CD14-positive monocyte (primary cell): ENCODE measurements around the gene TMEM272. TPM values are rescaled to one million over a fixed set of nuclear protein-coding genes. Genes with fewer than 3 reads are reported as not detected.

Experiments used
- DNase-seq, 3 donors: peaks; one replicate each; pipeline ENCODE4 v3.0.0-alpha.2; 2011 to 2022
- H2AFZ ChIP-seq: 2 replicates; pipeline ENCODE4 v1.6.0; 2012; ENCODE audit warnings: mild to moderate bottlenecking, low read depth, low read length, inconsistent platforms; ENCODE audit not compliant: insufficient read depth, poor library complexity, severe bottlenecking
- H3K27ac ChIP-seq, 2 donors: 1 replicate in 1 of 2; 2 replicates in 1 of 2; pipeline ENCODE4 v1.5.1; 2012 to 2013; ENCODE audit warnings: low read length in 2 of 2, control low read depth in 1 of 2, inconsistent platforms in 1 of 2, low read depth in 1 of 2, mild to moderate bottlenecking in 1 of 2
- H3K27me3 ChIP-seq, 2 donors: one replicate each; pipeline versions ENCODE4 v1.6.0 to v1.6.1; 2011 to 2013; ENCODE audit warnings: low read length in 2 of 2; ENCODE audit not compliant: control insufficient read depth in 2 of 2, insufficient read depth in 2 of 2
- H3K36me3 ChIP-seq, 2 donors: replicated peaks in 1 of 2; 1 replicate in 1 of 2; 2 replicates in 1 of 2; pipeline versions ENCODE4 v1.5.1 to v1.6.1; 2012 to 2013; ENCODE audit warnings: low read length in 2 of 2, control low read depth in 1 of 2, inconsistent platforms in 1 of 2, mild to moderate bottlenecking in 1 of 2; ENCODE audit not compliant: insufficient read depth in 2 of 2, control insufficient read depth in 1 of 2
- H3K4me1 ChIP-seq, 2 donors: 1 replicate in 1 of 2; 2 replicates in 1 of 2; pipeline versions ENCODE4 v1.5.1 to v1.6.1; 2012 to 2013; ENCODE audit warnings: low read length in 2 of 2, control low read depth in 1 of 2, inconsistent platforms in 1 of 2, mild to moderate bottlenecking in 1 of 2, moderate library complexity in 1 of 2; ENCODE audit not compliant: insufficient read depth in 2 of 2, control insufficient read depth in 1 of 2
- H3K4me2 ChIP-seq: replicated peaks from 2 replicates; pipeline ENCODE3; 2012; ENCODE audit warnings: low read length, moderate library complexity, mild to moderate bottlenecking; ENCODE audit not compliant: poor library complexity, severe bottlenecking; ENCODE audit errors: extremely low read depth
- H3K4me3 ChIP-seq, 3 experiments: fragments of 200-600 bp in 1 of 3; sonication (generic) in 1 of 3; replicated peaks in 1 of 3; 1 replicate in 2 of 3; 2 replicates in 1 of 3; pipeline ENCODE4 v1.5.1; 2011 to 2013; ENCODE audit warnings: low read length in 3 of 3, mild to moderate bottlenecking in 3 of 3, control low read depth in 2 of 3, low read depth in 2 of 3, inconsistent platforms in 1 of 3, moderate library complexity in 1 of 3
- H3K79me2 ChIP-seq: 2 replicates; pipeline ENCODE4 v1.6.0; 2012; ENCODE audit warnings: mild to moderate bottlenecking, control low read depth, inconsistent platforms, low read length, moderate library complexity; ENCODE audit not compliant: insufficient read depth
- H3K9ac ChIP-seq: 2 replicates; pipeline ENCODE4 v1.6.0; 2017; ENCODE audit warnings: low read length, mild to moderate bottlenecking; ENCODE audit not compliant: insufficient read depth, poor library complexity, severe bottlenecking
- H3K9me3 ChIP-seq, 2 donors: replicated peaks in 1 of 2; 1 replicate in 1 of 2; 2 replicates in 1 of 2; pipeline versions ENCODE4 v1.5.1 to v1.6.1; 2012 to 2013; ENCODE audit warnings: low read length in 2 of 2, control low read depth in 1 of 2; ENCODE audit not compliant: control insufficient read depth in 1 of 2, insufficient read depth in 1 of 2
- H4K20me1 ChIP-seq: 2 replicates; pipeline ENCODE4 v1.6.0; 2012; ENCODE audit warnings: mild to moderate bottlenecking, low read length, control low read depth, moderate library complexity; ENCODE audit not compliant: insufficient read depth
- H3K27ac Mint-ChIP-seq, 7 donors: one replicate each; pipeline ENCODE4 v1.8.0; 2020; ENCODE audit warnings: mild to moderate bottlenecking in 7 of 7, mixed read lengths in 7 of 7, moderate library complexity in 6 of 7, inconsistent platforms in 2 of 7
- H3K27me3 Mint-ChIP-seq, 3 donors: one replicate each; pipeline ENCODE4 v1.8.0; 2021 to 2022; ENCODE audit warnings: low read depth in 3 of 3, mild to moderate bottlenecking in 3 of 3, mixed read lengths in 3 of 3, moderate library complexity in 3 of 3, inconsistent platforms in 1 of 3
- H3K36me3 Mint-ChIP-seq, 2 donors: one replicate each; pipeline ENCODE4 v1.8.0; 2020; ENCODE audit warnings: mixed read lengths in 2 of 2, inconsistent platforms in 1 of 2, mild to moderate bottlenecking in 1 of 2
- H3K4me1 Mint-ChIP-seq: one replicate; pipeline ENCODE4 v1.8.0; 2020; ENCODE audit warnings: mild to moderate bottlenecking, mixed read lengths
- H3K4me3 Mint-ChIP-seq, 2 donors: one replicate each; pipeline ENCODE4 v1.8.0; 2020; ENCODE audit warnings: mild to moderate bottlenecking in 2 of 2, mixed read lengths in 2 of 2, moderate library complexity in 1 of 2
- H3K9me3 Mint-ChIP-seq, 7 donors: one replicate each; pipeline ENCODE4 v1.8.0; 2020 to 2022; ENCODE audit warnings: mixed read lengths in 7 of 7, mild to moderate bottlenecking in 6 of 7, moderate library complexity in 6 of 7, inconsistent platforms in 2 of 7
- CTCF ChIP-seq: fragments of 200-600 bp; IDR thresholded peaks from one replicate; pipeline ENCODE4 v1.8.0; 2022; ENCODE audit warnings: antibody characterized with exemption, mild to moderate bottlenecking
- WGBS: methylation state at CpG from one replicate; pipeline ENCODE4 v1.1.5; 2013; ENCODE audit warnings: missing lambda C conversion rate; ENCODE audit not compliant: insufficient coverage; 5-methylcytosine and 5-hydroxymethylcytosine counted together
- intact Hi-C, 2 donors: fragments of 100-400 bp; cut with micrococcal nuclease; formaldehyde crosslinking; loops; one replicate each; pipeline versions ENCODE4 v1.15.0 to v1.15.1; 2023
- polyA plus RNA-seq, 3 donors: library from polyadenylated mRNA; depleted of rRNA in 1 of 3; unstranded in 2 of 3; stranded (reverse) in 1 of 3; fragments of 300-500 nt in 2 of 3; fragments of >200 nt in 1 of 3; fragmentation: Illumina TruSeq in 2 of 3; gene quantifications; 1 replicate in 2 of 3; 2 replicates in 1 of 3; pipeline ENCODE4 v1.2.3, GENCODE V29; 2012 to 2021

TMEM272 gene
- polyA plus RNA-seq, 3 donors, result 0.07 TPM; not detected in 2

- peak overlapping the region in 1 of 7 donors; percentile 57 for H3K27ac Mint-ChIP-seq
- Histone ChIP-seq H4K20me1 (no peaks in the 10 kb centered on the region), H3K27ac (no peak overlapping the region), H3K9ac (no peak overlapping the region), H3K4me3 (no peak overlapping the region), H3K36me3 (peaks cover 15 to 31% of the 10 kb centered on the region in 2 donors), H3K79me2 (no peaks in the 10 kb centered on the region), H3K4me1 (no peaks in the 10 kb centered on the region), H3K9me3 (no peaks in the 10 kb centered on the region), H3K27me3 (peaks cover 0 to 5% of the 10 kb centered on the region in 2 donors), H2AFZ (no peak overlapping the region), H3K4me2 (no peak overlapping the region)
- DNase-seq, result no peak
- WGBS, result 87% methylated on average over 7 of the region's 11 CpGs
- no peak for TF ChIP-seq CTCF
- H3K4me3 Mint-ChIP-seq, result no peak overlapping the region
- H3K9me3 Mint-ChIP-seq, result peaks cover 0 to 2% (median 0%) of the 10 kb centered on the region in 7 donors
- intact Hi-C loops, result no loop called here
- no peaks in the 10 kb centered on the region for H3K4me1 Mint-ChIP-seq
- peaks cover 3 to 6% (median 3%) of the 10 kb centered on the region in 3 donors for H3K27me3 Mint-ChIP-seq
- H3K36me3 Mint-ChIP-seq, result peaks cover 23% of the 10 kb centered on the region in 2 donors
Measured at GRCh38 chr13:51770681-51771417, 74.1 kb downstream of the TMEM272 start.

GRCh38 chr13:51770160-51770559 is 74.8 kb downstream of the TMEM272 start:
- peaks cover 29 to 30% of the 10 kb centered on the region in 2 donors for H3K36me3 Mint-ChIP-seq

More at GRCh38 chr13:51770160-51770559, 74.8 kb downstream of the TMEM272 start:
- H3K79me2 ChIP-seq, result no peaks in the 10 kb centered on the region
- H3K9me3 ChIP-seq, result no peaks in the 10 kb centered on the region
- no peak for TF ChIP-seq CTCF
- no peak for DNase-seq
- no peaks in the 10 kb centered on the region for H3K4me1 ChIP-seq
- peaks cover 22 to 37% of the 10 kb centered on the region in 2 donors for H3K36me3 ChIP-seq
- no peak overlapping the region for H3K4me3 Mint-ChIP-seq
- H3K27ac ChIP-seq, result no peak overlapping the region
- no peaks in the 10 kb centered on the region for H3K4me1 Mint-ChIP-seq
- peaks cover 0 to 2% (median 0%) of the 10 kb centered on the region in 7 donors for H3K9me3 Mint-ChIP-seq
- 96% methylated on average over 4 of the region's 6 CpGs for WGBS
- intact Hi-C loops, result no loop called here
- H3K4me3 ChIP-seq, result no peak overlapping the region
- peaks cover 3 to 6% (median 3%) of the 10 kb centered on the region in 3 donors for H3K27me3 Mint-ChIP-seq
- no peaks in the 10 kb centered on the region for H4K20me1 ChIP-seq
- H3K4me2 ChIP-seq, result no peak overlapping the region
- H2AFZ ChIP-seq, result no peak overlapping the region
- H3K27ac Mint-ChIP-seq, result no peak overlapping the region
- H3K9ac ChIP-seq, result no peak overlapping the region
- H3K27me3 ChIP-seq, result peaks cover 0 to 5% of the 10 kb centered on the region in 2 donors
